Activated CD8-positive, alpha-beta memory T cell treated with anti-CD3 and anti-CD28 coated beads for 4 hours (primary cell): Measurements from ENCODE around the gene DUSP7.

Experiments
- DNase-seq, 2 donors: peaks; one replicate each; pipeline ENCODE4 v3.0.0-alpha.2; 2020; ENCODE audit warnings: low read depth in 2 of 2

DUSP7 gene, protein sequence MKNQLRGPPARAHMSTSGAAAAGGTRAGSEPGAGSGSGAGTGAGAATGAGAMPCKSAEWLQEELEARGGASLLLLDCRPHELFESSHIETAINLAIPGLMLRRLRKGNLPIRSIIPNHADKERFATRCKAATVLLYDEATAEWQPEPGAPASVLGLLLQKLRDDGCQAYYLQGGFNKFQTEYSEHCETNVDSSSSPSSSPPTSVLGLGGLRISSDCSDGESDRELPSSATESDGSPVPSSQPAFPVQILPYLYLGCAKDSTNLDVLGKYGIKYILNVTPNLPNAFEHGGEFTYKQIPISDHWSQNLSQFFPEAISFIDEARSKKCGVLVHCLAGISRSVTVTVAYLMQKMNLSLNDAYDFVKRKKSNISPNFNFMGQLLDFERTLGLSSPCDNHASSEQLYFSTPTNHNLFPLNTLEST

DNA sequence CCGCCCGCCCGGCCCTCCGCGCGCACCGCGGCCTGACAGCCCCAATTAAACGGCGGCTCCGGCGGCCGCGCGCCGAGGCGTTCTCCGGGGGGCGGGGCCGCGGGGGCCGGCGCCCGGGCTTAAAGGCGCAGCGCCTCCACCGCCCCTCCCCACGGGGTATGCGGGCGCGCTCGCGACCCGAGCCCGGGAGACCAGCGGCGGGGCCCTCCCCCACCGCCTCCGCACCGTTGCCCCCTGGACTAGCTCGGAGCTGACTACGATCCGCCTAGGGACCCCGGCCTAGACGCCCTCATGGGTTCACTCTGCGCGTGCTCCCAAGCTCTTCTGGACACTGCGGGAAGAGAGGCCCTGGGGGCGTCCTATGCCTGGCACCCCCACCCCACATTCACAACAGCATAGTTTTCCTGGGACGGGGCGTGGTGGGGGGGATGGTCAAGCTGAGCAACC lies at the start of gene DUSP7:
TSS of gene DUSP7 (minus strand) at position 51 of the 447 bp plus-strand sequence. CDS start 205 bp downstream, outside the sequence.
- peak; percentile 35 to 42 for DNase-seq

DNA sequence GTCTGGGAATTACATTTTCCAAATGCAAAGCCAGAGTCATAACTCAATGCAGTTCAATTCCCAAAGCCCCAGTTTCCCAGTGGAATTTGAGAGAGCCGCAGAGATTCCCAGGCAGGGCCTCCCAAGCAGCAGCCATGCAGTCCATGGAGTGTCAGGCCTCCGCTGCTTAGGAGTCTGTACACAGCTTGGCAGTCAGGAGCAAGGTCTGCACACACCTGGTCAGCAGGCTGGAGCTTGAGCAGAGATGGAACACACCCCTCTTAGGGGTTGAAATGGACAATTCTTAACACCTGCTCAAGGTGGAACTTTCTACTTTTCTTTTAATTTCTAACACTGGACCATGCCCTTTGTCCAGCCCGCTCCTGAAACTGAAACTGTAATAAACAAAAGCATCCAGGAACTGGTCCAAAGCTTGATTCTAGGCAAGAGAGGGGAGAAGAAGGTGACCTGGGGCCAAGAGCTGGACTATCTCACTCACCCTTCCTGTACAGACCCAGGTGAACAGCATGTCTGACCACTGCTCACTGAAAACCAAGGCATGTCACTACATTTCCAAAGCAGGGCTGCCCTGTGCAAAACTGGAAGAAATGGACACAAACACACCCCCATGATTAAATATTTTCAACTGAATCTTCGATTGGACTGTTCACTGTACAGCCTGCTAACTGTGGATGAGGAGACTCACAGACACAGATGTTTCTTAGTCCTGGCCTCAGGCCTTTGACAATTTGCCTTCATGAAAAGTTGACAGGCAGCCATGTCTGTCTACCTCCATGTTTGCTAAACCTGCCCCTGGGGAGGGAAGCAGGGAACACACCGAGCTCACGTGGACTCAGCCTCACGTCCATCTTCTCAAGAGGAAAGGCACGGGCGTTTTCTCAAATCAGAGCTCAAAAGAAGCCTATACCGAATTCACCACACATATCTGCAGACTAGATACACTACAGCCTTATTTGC lies 48.6 kb upstream of the DUSP7 start:
- DNase-seq, result no peak

DNA sequence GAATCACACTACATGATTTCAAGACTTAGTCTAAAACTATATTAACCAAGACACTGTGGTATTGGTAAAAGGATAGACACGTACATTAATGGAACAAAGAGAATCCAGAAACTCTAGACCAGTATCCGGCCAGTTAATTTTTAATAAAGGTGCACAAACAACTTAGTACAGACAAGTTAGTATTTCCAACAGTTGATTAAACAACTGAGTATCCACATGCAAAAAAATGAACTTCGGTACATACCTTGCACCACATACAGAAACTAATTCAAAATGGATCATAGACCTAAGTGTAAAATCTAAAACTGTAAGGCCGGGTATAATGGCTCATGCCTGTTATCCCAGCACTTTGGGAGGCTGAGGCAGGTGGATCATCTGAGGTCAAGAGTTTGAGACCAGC lies 46.6 kb upstream of the DUSP7 start:
- DNase-seq, result no peak

DNA sequence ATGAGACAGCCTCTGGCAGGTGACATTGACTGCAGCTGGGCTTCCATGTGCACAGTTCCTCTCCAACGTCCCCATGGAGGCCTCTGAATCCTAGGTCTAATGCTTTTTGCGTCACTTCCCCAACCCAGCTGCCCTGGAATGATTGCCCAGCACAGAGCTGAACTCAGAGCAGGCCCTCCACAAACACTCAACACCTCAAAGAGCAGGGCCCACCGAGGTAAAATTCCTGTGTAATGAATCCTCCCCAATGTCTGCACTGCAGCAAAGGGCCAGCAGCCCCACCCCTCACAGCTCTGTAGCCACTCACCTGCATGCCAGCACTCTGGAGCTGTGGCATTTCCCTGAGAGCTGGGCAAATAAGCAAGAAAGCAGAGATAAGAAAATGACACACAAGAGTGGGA lies 42.6 kb upstream of the DUSP7 start:
- no peak for DNase-seq

DNA sequence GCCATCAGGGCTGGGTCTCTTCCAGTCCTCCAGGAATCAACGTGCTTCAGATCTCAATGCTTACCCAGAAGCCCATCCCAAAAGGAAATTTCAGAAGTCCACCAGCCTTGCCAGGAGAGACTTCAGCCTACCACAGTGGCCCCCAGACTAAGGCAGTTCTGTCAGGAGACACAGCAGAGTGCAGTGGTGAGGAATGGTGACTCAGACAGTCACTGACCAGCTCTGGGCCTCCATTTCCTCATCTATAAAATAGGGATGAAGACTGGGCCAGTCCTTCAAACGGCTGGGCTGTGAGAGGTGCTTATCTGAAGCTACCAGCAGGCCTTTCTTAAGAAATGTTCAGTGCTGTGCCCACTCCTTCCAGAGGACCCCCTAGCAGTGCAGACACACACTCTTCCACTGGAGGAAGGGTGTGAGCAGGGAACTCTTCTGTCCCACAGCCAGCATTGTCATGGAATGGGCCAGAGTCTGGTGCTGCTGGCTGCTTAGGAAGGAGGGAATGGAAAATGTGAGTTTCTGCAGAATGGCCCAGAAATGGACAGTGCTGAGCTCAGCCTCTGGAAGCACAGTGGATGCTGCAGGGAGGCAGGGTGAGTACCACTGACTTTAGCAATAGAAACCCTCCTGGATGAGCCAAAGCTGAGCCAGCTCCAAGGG lies 41.6 kb upstream of the DUSP7 start:
- DNase-seq, result no peak

DNA sequence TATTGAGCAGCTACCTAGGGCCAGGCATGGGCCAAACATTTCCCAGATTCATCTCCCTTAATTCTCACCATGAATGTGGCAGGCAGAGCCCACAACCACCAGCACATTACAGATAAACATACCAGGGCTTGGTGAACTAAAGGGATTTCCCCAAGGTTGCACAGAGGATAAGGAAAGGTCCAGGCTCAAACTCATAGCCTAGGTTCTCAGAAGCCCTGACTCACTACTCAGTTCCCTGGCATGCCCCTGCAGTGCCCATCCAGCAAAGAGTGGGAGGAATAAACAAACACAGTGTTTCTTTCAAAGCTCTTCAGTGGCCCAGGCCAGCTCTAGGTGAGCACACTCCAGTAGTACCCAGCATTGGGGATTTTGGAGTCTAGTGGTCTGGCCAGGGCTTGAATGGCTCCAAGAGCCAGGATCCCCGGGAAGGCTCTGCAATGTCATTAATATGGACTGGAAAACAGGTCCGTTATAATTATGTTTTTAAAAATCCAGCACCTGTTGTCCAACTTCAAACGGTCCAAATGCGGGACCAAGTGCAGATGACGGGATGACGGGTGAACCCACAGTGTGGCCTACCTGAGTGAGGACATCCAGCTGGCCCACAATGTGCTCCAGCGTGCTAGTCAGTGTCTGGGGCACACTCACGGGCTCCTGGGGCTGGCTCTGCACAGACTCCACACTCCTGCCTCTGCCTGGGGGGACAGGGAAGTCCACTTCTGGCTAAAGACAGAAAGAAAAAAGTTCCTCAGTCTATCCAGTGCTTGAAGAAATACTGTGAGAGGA lies 39.8 kb upstream of the DUSP7 start:
- no peak for DNase-seq

DNA sequence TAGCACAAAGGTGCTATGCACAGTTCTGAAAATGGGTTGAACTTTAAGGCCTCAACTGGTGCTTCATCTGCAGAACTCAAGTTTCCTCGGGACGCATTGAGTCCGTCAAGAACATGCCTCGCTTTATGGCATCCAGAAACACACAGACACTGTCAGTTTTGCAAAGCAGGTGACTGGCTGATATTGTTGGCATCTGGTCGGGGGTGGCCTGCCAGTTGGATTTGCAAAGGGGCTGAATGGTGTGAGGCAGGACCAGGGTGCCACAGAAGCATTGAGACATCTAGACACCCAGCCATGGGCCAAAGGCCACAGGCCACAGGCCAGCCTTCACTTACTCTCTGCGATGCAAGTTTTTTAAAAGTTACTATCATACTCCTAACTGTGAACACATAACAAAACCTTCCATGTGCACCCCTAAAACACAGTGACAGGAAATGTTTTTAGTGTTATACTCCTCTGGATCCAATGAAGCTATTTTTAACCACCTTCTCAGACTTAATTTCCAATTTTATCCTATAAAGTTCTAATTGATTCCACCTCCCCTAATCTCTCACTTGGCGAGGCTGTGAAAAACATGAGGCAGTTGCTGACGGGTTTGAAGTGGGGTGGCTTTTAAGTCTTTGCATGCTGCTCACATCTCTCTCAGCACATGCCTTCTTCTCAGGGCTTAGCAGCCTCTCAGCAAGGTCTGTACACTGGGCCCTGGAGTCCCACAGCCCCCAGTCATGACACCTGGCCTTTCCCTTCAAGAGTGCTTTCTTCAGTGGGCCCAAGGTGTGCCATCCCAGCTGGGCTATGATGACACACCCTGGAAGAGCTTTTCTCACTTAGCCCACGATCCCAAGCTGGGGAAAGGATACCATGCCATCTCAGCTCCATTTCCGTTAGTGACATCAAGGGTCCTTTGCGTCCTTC lies 38.5 kb upstream of the DUSP7 start:
- DNase-seq, result no peak

DNA sequence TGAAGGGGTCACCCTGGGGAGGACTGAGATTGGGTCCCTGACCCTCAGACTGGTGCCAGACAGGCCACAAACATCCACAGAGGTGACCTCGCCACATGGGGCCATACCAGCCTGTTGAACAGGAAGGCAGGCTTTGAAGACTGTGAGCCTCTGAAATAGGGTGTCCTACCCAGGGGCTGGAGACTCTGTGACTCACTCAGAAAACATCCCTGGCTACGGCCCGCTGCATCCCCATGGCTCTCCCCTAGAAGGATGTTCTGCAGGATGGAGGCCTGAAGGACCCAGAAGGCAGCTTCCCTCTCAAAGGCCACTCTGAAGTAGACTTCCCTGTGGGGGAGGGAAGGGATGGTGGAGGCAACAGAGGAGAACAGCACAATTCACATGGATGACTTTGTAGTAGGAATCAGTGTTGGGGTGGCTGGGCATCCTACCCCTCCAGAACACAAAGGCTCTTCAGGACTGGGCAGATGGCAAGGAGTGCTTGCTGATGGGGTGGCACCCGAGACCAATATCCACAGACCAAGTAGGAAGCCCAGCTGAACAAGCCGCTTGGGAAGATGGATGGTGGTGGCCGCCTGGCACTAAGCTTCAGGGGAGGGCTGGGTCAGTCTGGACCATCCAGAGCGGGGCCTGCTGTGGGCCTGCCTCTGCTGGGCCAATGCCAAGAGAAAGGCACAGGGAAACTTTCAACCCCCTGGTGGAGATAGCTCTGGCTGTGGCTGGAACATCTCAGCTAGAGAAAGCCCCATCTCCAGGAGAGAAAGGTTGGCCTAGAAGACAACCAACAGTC lies 37.6 kb upstream of the DUSP7 start:
- DNase-seq, result no peak

DNA sequence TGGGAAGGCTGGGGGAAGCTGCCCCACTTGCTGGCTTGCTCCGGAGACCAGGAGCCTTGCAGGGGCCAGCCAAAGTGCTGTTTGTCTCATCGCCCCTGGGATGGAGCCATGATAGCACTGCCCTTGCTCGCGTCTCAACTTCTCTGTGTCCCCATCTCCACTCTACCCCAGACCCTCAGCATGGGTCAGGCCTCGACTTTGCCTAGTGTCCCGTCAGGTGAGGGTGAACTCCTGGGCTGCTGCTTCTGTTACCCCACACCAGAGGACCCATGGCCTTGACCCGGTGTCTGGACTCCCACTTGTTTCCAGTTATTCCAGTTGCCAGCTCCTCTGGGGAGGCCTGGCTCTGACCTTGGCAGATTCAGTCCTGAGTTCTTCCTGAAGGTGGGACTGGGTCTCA lies 36.5 kb upstream of the DUSP7 start:
- no peak for DNase-seq

DNA sequence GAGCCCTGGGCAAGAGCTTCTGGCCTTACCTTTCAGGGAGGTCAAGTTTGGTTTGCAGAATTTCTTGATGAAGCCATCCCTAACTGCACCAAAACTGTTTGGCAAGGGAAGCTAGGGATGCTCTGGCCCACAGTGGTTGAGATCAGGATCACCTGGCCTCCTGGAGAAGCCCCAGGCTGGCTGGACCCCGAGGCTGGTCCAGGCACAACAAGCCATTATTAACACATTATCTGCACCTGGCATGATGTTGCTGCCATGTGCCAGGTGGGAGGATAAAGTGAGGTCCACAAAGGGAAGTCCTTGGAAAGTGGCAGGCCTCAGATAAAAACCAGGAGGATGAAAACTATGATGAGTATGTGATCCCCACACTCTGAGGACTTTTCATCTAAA lies 35.9 kb upstream of the DUSP7 start:
- no peak for DNase-seq

DNA sequence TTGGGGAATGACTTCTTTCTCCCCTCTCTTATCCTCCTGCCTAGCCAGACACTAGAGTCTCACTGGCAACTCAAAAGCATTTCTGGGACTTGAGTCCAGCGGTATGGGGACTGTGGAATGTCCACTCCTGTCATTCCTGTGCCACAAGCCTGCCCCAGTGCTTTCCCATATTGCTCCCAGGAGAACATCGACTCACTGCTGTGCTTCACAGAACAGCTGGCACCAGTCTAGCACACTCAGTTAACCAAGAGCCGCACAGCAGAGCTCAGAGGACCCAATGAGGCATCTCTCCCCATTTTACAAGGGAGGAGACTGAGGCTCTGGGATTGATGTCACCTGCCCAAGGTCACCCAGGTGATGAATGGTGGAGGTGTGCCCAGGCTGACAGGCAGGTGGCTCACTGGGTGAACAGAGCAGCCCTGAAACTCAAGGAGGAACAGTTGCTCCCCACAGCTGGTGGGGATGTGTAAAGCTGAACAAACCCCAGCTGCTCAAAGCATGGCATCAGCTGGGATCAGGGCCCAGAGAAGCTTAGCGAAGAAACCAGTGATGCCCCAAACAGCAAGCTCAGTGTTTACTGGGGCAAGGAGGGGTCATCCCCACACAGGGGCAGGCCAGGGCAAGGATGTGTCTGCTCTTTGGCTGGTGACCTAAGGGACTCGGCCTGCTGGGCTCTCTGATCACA lies 35.4 kb upstream of the DUSP7 start:
- no peak for DNase-seq

DNA sequence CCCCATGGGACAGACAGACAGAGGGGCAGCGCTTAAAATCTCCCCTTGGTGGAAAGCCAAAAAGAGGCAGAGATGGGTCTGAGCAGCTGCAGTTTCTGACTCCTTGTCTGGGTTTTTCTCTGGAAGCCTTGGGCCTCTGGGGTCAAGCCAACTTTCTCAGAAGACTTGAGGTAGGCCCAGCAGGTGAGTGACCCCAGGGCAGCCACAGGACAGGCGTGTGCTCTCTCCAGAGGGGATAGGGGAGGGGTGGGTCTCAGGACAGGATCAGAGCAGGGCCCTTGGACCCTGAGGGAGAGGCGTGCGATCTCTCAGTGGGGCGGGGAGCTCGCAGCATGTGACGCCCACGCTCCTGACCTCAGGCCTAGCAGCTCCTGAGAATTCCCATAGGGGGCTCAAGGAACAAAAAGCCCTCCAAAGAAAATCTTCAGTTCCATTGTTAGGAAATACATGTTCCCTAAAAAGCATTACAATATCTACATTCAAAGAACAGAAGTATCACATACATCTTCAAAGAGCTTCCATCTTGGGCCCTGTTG lies 34.6 kb upstream of the DUSP7 start:
- no peak for DNase-seq

DNA sequence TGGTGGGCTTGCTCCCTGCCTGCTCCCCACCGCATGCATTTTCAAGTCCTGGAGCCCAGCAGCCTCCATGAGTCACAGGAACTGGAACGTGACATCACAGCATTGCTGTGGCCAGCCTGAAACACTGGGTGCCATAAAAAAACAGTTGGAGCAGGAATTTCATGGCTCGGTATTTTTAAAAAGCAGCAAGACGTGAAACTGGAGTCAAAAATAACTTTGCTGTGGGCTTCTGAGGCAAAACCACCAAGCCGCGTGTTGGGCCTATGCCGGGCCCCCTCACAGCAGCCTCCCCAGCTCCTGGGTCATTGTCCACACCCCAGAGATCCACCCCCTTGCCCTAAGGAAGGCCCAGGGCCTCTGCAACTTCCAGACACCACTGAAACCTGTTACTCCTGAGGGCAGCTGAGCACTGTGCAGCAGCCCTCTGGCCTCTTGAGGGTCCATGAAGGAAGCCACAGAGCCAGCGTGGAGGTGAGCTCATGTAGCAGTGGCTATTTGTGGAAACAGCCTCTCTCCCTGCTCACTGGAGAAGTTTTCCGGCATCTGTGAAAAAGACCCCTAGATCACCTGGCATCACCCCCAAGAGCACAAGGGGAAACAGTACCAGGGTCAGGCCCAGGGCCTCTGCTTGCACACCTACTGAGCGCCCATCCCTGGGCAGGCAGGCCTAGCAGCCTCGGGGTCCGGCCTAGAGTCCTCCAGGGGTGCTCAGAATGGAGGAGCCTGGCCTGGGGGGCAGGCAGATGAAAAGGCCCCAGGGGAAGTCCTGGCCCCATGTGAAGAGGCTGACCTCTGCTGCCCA lies 34.0 kb upstream of the DUSP7 start:
- no peak for DNase-seq

DNA sequence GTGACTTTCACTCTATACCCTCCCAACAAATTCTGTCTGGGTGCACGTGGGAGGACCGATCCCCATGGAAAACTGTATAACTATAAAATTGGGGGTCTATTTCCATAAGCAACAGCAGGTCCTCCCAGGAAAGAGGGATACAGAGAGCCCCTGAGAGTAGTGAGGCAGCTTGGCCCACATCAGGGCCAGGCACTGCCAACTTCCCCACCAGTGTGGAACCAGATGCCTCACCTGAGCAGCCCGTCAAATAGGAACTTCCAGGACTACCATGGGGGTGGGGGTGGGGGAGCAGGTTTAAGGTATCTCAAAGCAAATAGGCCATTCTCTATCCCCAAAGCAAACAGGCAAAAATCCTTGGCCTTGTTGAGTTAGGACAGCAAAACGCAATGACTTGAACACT lies 33.3 kb upstream of the DUSP7 start:
- DNase-seq, result no peak

DNA sequence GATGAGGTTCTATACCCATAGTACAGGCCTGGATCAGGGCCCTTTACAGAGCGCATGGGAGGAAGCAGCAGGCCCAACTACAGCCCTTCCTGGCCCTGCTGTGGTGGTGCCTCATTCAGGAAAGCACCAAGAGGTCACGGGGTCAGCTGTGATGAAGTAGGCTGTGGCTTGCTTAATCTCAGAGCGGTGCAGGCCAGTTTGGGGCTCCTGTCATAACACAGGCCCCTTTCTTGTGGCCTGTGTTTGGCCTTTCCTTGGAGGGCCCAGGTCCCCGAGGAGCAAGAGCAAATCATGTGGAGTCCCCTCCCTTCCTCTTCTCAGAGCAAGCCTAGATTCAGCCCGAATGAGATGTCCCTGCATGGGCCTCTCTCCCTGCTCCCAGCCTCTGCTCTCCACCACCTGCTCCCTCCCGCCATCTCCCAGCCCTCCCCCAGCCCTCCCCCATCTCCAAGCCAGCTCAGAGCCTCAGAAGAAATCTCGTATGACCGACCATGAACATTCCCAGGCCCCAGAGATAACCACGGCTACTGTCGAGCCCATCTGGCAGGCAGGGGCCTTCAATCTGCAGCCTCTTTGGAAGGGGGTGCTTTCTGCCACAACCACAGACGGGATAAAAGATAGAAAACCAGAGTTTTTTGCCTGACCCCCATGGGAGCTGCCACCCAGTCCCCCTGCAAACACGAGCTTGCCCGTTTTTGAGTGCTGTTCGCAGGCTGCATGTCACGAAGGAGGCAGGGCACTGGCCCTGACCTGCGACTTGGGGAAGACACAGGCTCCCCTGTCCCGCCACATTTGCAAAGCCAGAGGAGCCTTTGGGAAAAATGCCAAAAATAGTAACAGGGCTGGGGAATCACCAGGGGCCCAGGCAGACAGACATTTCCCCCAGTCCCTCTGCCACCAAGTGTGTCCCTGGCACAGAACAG lies 32.3 kb upstream of the DUSP7 start:
- no peak for DNase-seq

DNA sequence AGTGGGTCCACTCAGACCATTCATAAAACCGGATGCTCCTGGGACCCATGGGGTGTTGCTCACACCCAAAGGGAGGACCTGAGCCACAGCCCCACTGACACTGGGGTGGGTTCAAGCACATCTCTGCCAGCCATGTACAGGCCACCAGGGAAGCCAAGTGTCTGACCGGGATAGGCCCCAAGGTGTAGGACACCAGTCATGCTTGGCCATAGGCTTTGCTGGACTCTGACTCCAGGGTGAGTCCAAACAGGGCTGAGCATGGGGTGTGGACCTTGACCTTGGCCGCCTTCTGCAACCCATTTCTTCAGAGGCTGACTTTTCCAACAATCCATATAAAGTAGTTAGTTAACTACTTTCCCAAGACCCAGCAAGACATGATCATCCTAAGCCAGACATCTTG lies 31.4 kb upstream of the DUSP7 start:
- no peak for DNase-seq
